GM19468 (cell line): ENCODE data around the gene GABBR2.
"Not testable (repeated sequence)": the region's sequence is repeated elsewhere in the genome, so short reads cannot be mapped to it uniquely, and the experiment has no call there.

ENCODE experiments used
- ATAC-seq: cut with Tn5 transposase; IDR thresholded peaks from one replicate; pipeline ENCODE4 v1.9.1; 2021; ENCODE audit warnings: mild to moderate bottlenecking, moderate library complexity, moderate number of reproducible peaks; ENCODE audit not compliant: unreplicated experiment; ENCODE audit errors: extremely low read depth

Gene GABBR2

GRCh38 chr9:98688710-98689495 lies 19.8 kb downstream of the GABBR2 start:
- no peak for ATAC-seq

GRCh38 chr9:98687911-98688310 lies 20.8 kb downstream of the GABBR2 start:
- ATAC-seq: no peak

GRCh38 chr9:98686961-98687855 lies 21.5 kb downstream of the GABBR2 start:
- ATAC-seq: no peak

GRCh38 chr9:98684816-98685215 lies 23.9 kb downstream of the GABBR2 start:
- not testable (repeated sequence) for ATAC-seq

- no peak for ATAC-seq
These were observed 30.4 kb downstream of the GABBR2 start for GRCh38 chr9:98678244-98678842.

- ATAC-seq: no peak
These were observed 35.1 kb downstream of the GABBR2 start for GRCh38 chr9:98673681-98674080.

- ATAC-seq: no peak
These were observed 41.6 kb downstream of the GABBR2 start for GRCh38 chr9:98667005-98667640.

- no peak for ATAC-seq
These were observed 43.2 kb downstream of the GABBR2 start for GRCh38 chr9:98665501-98665900.

GRCh38 chr9:98660541-98660940 lies 48.2 kb downstream of the GABBR2 start:
- ATAC-seq: no peak

- ATAC-seq: no peak
These were observed 49.8 kb downstream of the GABBR2 start for GRCh38 chr9:98658951-98659351.

GRCh38 chr9:98657897-98658296 lies 50.8 kb downstream of the GABBR2 start:
- no peak for ATAC-seq

- no peak for ATAC-seq
These were observed 52.2 kb downstream of the GABBR2 start for GRCh38 chr9:98656511-98656910.

- not testable (repeated sequence) for ATAC-seq
These were observed 53.3 kb downstream of the GABBR2 start for GRCh38 chr9:98655428-98655827.

- no peak for ATAC-seq
These were observed 54.5 kb downstream of the GABBR2 start for GRCh38 chr9:98654247-98654646.

- ATAC-seq: no peak
These were observed 56.0 kb downstream of the GABBR2 start for GRCh38 chr9:98652741-98653140.

- no peak for ATAC-seq
These were observed 56.4 kb downstream of the GABBR2 start for GRCh38 chr9:98652302-98652701.

GRCh38 chr9:98647236-98647635 lies 61.5 kb downstream of the GABBR2 start:
- ATAC-seq: no peak

- no peak for ATAC-seq
These were observed 64.7 kb downstream of the GABBR2 start for GRCh38 chr9:98644011-98644410.

GRCh38 chr9:98642661-98643312 lies 65.9 kb downstream of the GABBR2 start:
- ATAC-seq: no peak

GRCh38 chr9:98641695-98642094 lies 67.0 kb downstream of the GABBR2 start:
- no peak for ATAC-seq
